K562 (cell line): ENCODE results near the gene KLK2. TPM values are rescaled to one million over a fixed set of nuclear protein-coding genes. Genes with fewer than 3 reads are reported as not detected.

Source experiments
- ARNT ChIP-seq, 2 experiments: fragments of 450-650 bp; IDR thresholded peaks; 2 replicates each; pipeline ENCODE4 v1.6.1; 2016; ENCODE audit warnings: mild to moderate bottlenecking in 1 of 2
- ATF2 ChIP-seq: sonication (generic); formaldehyde crosslinking; IDR thresholded peaks from 2 replicates; pipeline ENCODE4 v1.8.1; 2022; ENCODE audit warnings: missing genetic modification reagents
- CHD7 ChIP-seq: fragments of 200-600 bp; sonication (generic); IDR thresholded peaks from one replicate; pipeline ENCODE4 v1.6.1; 2012; ENCODE audit warnings: mild to moderate bottlenecking, low read depth, low read length, inconsistent platforms
- MNT ChIP-seq, 2 experiments: fragments of 450-650 bp; conservative IDR thresholded peaks; 2 replicates each; pipeline ENCODE4 v1.6.1; 2017; ENCODE audit warnings: mild to moderate bottlenecking in 2 of 2, moderate library complexity in 2 of 2
- MXD1 ChIP-seq: fragments of 250-450 bp; sonication (Bioruptor Pico); IDR thresholded peaks from 2 replicates; pipeline ENCODE4 v1.8.0; 2021; ENCODE audit warnings: borderline replicate concordance, mild to moderate bottlenecking, moderate library complexity; ENCODE audit not compliant: poor library complexity, severe bottlenecking
- ZNF23 ChIP-seq: fragments of 250-450 bp; sonication (Bioruptor Pico); IDR thresholded peaks from 2 replicates; pipeline ENCODE4 v1.4.0; 2020; ENCODE audit warnings: mild to moderate bottlenecking
- ZNF57 ChIP-seq: fragments of 450-650 bp; formaldehyde crosslinking; IDR thresholded peaks from 2 replicates; pipeline ENCODE4 v1.4.0; 2020; ENCODE audit warnings: mild to moderate bottlenecking, moderate library complexity
- polyA plus RNA-seq, 8 experiments: library from polyadenylated mRNA; depleted of rRNA in 4 of 8; stranded (reverse) in 5 of 8; unstranded in 3 of 8; fragments of >200 nt; fragmentation: Nextera tagmentation in 2 of 8; fragmentation: Illumina TruSeq in 1 of 8; extraction: Ambion mirVana in 2 of 8; extraction: Trizol in 1 of 8; gene quantifications; 2 replicates each; pipeline versions ENCODE4 v1.2.1 to v1.2.3, GENCODE V29; 2011 to 2014; ENCODE audit warnings: inconsistent platforms in 1 of 8, missing spikeins in 1 of 8
- total RNA-seq, 7 experiments: library from RNA; depleted of rRNA in 6 of 7; stranded (reverse); fragments of >200 nt in 6 of 7; fragmentation: Illumina TruSeq in 2 of 7; extraction: Trizol in 2 of 7; gene quantifications; 2 replicates each; pipeline versions ENCODE4 v1.2.1 to v1.2.3, GENCODE V29; 2011 to 2021; ENCODE audit warnings: low replicate concordance in 1 of 7

Gene KLK2
- total and polyA plus RNA-seq, 9 of the 15 experiments (the other 6 are each of a cell fraction or from before 2014, with no cell fraction given) = 0.11 to 0.47 (median 0.23) TPM; not detected in 1

GRCh38 chr19:50912727-50913716 is 39.8 kb downstream of the KLK2 start (continued):
- TF ChIP-seq CHD7 (no peak), ZNF57 (CRISPR knock-in tag) (no peak), ZNF23 (CRISPR knock-in tag) (no peak), ATF2 (CRISPR knock-in tag) (no peak), MXD1 (no peak), MNT (conservative IDR thresholded peaks at IDR 0.05) (no peak), ARNT (IDR thresholded peaks at IDR 0.05) (no peak)
